ENCODE results near the gene ALDH1L1. TPM values are rescaled to one million over a fixed set of nuclear protein-coding genes. Genes with fewer than 3 reads are reported as not detected.
A peak's percentile ranks its signal among the peaks of the same experiment; 100 is the strongest.

ALDH1L1 gene
- total and polyA plus RNA-seq, 2 experiments from 2014 or later: 1.0 to 1.3 TPM

DNA sequence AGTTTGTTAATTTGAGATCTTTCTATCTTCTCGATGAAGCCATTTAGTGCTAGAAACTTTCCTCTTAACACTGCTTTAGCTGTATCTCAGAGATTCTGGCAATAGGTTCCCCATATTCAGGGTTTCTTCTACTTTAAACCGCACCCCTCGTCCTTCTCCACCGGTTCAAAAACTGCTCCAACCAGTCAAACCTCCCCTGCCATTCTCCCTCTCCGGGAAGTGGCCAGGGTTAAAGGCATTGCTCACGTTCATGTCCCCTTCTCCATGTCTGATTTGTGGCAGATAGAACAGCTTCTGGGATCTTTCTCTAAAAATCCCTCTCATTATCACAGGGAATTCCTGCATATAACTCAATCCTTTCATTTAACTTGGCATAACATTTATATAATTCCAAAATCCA is 14.4 kb downstream of the ALDH1L1 start:
- peaks cover 14% of the 10 kb centered on the region for H3K4me1 Mint-ChIP-seq
- no peaks in the 10 kb centered on the region for H3K36me3 Mint-ChIP-seq (ENCODE audit: low read depth)
- no peak overlapping the region for H3K27ac Mint-ChIP-seq
- H3K4me2 ChIP-seq: no peak overlapping the region
- ATAC-seq: peak; percentile 55
- no peaks in the 10 kb centered on the region for H4K20me1 ChIP-seq (replicated peaks; ENCODE audit: insufficient read depth)
- H3K4me1 ChIP-seq (ENCODE audit: insufficient read depth): peaks cover 8% of the 10 kb centered on the region
- no peaks in the 10 kb centered on the region for H3K36me3 ChIP-seq (ENCODE audit: insufficient read depth)
- no peaks in the 10 kb centered on the region for H3K27me3 ChIP-seq (ENCODE audit: insufficient read depth)
- no peaks in the 10 kb centered on the region for H3F3A ChIP-seq (replicated peaks; ENCODE audit: low read depth)
- H3K79me2 ChIP-seq (replicated peaks; ENCODE audit: insufficient read depth): no peaks in the 10 kb centered on the region
- H3K27ac ChIP-seq (ENCODE audit: low read depth): no peak overlapping the region
- no peaks in the 10 kb centered on the region for H3K9me2 ChIP-seq (ENCODE audit: insufficient read depth)
- TF ChIP-seq, protein P1, sequence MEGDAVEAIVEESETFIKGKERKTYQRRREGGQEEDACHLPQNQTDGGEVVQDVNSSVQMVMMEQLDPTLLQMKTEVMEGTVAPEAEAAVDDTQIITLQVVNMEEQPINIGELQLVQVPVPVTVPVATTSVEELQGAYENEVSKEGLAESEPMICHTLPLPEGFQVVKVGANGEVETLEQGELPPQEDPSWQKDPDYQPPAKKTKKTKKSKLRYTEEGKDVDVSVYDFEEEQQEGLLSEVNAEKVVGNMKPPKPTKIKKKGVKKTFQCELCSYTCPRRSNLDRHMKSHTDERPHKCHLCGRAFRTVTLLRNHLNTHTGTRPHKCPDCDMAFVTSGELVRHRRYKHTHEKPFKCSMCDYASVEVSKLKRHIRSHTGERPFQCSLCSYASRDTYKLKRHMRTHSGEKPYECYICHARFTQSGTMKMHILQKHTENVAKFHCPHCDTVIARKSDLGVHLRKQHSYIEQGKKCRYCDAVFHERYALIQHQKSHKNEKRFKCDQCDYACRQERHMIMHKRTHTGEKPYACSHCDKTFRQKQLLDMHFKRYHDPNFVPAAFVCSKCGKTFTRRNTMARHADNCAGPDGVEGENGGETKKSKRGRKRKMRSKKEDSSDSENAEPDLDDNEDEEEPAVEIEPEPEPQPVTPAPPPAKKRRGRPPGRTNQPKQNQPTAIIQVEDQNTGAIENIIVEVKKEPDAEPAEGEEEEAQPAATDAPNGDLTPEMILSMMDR (conservative IDR thresholded peaks at IDR 0.05; ENCODE audit: low read depth in 2 of 2): no peak
- TF ChIP-seq, protein P2, sequence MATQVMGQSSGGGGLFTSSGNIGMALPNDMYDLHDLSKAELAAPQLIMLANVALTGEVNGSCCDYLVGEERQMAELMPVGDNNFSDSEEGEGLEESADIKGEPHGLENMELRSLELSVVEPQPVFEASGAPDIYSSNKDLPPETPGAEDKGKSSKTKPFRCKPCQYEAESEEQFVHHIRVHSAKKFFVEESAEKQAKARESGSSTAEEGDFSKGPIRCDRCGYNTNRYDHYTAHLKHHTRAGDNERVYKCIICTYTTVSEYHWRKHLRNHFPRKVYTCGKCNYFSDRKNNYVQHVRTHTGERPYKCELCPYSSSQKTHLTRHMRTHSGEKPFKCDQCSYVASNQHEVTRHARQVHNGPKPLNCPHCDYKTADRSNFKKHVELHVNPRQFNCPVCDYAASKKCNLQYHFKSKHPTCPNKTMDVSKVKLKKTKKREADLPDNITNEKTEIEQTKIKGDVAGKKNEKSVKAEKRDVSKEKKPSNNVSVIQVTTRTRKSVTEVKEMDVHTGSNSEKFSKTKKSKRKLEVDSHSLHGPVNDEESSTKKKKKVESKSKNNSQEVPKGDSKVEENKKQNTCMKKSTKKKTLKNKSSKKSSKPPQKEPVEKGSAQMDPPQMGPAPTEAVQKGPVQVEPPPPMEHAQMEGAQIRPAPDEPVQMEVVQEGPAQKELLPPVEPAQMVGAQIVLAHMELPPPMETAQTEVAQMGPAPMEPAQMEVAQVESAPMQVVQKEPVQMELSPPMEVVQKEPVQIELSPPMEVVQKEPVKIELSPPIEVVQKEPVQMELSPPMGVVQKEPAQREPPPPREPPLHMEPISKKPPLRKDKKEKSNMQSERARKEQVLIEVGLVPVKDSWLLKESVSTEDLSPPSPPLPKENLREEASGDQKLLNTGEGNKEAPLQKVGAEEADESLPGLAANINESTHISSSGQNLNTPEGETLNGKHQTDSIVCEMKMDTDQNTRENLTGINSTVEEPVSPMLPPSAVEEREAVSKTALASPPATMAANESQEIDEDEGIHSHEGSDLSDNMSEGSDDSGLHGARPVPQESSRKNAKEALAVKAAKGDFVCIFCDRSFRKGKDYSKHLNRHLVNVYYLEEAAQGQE (IDR thresholded peaks at IDR 0.05; ENCODE audit: unreplicated experiment): no peak
- no peak for TF ChIP-seq ZNF114 (CRISPR knock-in tag; IDR thresholded peaks at IDR 0.05)
- TF ChIP-seq STAT1 (IDR thresholded peaks at IDR 0.05; ENCODE audit: unreplicated experiment): no peak
- H2AFZ ChIP-seq: no peak overlapping the region
- no peaks in the 10 kb centered on the region for H3K9me3 Mint-ChIP-seq
- no peaks in the 10 kb centered on the region for H3K27me3 Mint-ChIP-seq (ENCODE audit: insufficient read depth, low read depth, poor library complexity)
- no peak overlapping the region for H3K4me3 Mint-ChIP-seq
- no peak for DNase-seq (ENCODE audit: low spot score)
- H3K4me3 ChIP-seq: no peak overlapping the region

DNA sequence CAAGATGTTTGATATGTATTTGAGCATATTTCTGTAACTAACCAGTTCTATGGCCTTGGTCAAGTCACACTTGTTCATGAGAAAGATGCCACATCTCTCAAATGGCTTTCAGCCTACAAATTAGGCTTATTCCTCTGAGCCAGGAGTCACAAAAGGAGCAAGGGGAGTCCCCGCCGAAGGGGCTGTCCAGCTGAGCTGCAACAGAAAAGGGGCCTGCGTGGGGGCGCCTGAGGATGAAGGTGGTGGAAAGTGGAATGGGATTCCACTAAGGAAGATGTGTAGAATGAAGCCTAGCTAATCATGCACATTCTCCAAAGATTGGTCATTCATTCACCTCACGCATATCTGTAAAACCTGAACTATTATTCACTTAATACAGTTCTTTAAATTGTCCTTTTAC is 19.1 kb downstream of the ALDH1L1 start:
- H3K27me3 Mint-ChIP-seq (ENCODE audit: insufficient read depth, low read depth, poor library complexity): peaks cover 8% of the 10 kb centered on the region
- Histone ChIP-seq H3K4me2 (no peak overlapping the region), H2AFZ (no peak overlapping the region), H3K4me3 (no peak overlapping the region), H4K20me1 (replicated peaks; ENCODE audit: insufficient read depth) (no peaks in the 10 kb centered on the region), H3K27ac (ENCODE audit: low read depth) (no peak overlapping the region), H3K4me1 (ENCODE audit: insufficient read depth) (no peaks in the 10 kb centered on the region), H3K36me3 (ENCODE audit: insufficient read depth) (no peaks in the 10 kb centered on the region), H3K9me2 (ENCODE audit: insufficient read depth) (no peaks in the 10 kb centered on the region), H3K27me3 (ENCODE audit: insufficient read depth) (no peaks in the 10 kb centered on the region), H3K79me2 (replicated peaks; ENCODE audit: insufficient read depth) (no peaks in the 10 kb centered on the region), H3F3A (replicated peaks; ENCODE audit: low read depth) (no peaks in the 10 kb centered on the region)
- H3K4me1 Mint-ChIP-seq: peaks cover 5% of the 10 kb centered on the region
- H3K27ac Mint-ChIP-seq: no peak overlapping the region
- no peak for ATAC-seq
- no peaks in the 10 kb centered on the region for H3K36me3 Mint-ChIP-seq (ENCODE audit: low read depth)
- no peak overlapping the region for H3K4me3 Mint-ChIP-seq
- DNase-seq (ENCODE audit: low spot score): no peak
- peaks cover 2% of the 10 kb centered on the region; the same call in 1 of the 3 replicates for H3K9me3 Mint-ChIP-seq
- TF ChIP-seq CREB1 (CRISPR knock-in tag; IDR thresholded peaks at IDR 0.05; ENCODE audit: low read depth) (no peak), POLR2AphosphoS5 (IDR thresholded peaks at IDR 0.05; ENCODE audit: low read depth) (no peak), JUNB (IDR thresholded peaks at IDR 0.05; ENCODE audit: unreplicated experiment) (no peak), STAT1 (IDR thresholded peaks at IDR 0.05; ENCODE audit: unreplicated experiment) (no peak), ZNF114 (CRISPR knock-in tag; IDR thresholded peaks at IDR 0.05) (no peak), EZH2 (IDR thresholded peaks at IDR 0.05; ENCODE audit: low read depth, unreplicated experiment) (no peak)
- TF ChIP-seq, protein P3, sequence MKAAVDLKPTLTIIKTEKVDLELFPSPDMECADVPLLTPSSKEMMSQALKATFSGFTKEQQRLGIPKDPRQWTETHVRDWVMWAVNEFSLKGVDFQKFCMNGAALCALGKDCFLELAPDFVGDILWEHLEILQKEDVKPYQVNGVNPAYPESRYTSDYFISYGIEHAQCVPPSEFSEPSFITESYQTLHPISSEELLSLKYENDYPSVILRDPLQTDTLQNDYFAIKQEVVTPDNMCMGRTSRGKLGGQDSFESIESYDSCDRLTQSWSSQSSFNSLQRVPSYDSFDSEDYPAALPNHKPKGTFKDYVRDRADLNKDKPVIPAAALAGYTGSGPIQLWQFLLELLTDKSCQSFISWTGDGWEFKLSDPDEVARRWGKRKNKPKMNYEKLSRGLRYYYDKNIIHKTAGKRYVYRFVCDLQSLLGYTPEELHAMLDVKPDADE (IDR thresholded peaks at IDR 0.05): no peak
- TF ChIP-seq, protein P4, sequence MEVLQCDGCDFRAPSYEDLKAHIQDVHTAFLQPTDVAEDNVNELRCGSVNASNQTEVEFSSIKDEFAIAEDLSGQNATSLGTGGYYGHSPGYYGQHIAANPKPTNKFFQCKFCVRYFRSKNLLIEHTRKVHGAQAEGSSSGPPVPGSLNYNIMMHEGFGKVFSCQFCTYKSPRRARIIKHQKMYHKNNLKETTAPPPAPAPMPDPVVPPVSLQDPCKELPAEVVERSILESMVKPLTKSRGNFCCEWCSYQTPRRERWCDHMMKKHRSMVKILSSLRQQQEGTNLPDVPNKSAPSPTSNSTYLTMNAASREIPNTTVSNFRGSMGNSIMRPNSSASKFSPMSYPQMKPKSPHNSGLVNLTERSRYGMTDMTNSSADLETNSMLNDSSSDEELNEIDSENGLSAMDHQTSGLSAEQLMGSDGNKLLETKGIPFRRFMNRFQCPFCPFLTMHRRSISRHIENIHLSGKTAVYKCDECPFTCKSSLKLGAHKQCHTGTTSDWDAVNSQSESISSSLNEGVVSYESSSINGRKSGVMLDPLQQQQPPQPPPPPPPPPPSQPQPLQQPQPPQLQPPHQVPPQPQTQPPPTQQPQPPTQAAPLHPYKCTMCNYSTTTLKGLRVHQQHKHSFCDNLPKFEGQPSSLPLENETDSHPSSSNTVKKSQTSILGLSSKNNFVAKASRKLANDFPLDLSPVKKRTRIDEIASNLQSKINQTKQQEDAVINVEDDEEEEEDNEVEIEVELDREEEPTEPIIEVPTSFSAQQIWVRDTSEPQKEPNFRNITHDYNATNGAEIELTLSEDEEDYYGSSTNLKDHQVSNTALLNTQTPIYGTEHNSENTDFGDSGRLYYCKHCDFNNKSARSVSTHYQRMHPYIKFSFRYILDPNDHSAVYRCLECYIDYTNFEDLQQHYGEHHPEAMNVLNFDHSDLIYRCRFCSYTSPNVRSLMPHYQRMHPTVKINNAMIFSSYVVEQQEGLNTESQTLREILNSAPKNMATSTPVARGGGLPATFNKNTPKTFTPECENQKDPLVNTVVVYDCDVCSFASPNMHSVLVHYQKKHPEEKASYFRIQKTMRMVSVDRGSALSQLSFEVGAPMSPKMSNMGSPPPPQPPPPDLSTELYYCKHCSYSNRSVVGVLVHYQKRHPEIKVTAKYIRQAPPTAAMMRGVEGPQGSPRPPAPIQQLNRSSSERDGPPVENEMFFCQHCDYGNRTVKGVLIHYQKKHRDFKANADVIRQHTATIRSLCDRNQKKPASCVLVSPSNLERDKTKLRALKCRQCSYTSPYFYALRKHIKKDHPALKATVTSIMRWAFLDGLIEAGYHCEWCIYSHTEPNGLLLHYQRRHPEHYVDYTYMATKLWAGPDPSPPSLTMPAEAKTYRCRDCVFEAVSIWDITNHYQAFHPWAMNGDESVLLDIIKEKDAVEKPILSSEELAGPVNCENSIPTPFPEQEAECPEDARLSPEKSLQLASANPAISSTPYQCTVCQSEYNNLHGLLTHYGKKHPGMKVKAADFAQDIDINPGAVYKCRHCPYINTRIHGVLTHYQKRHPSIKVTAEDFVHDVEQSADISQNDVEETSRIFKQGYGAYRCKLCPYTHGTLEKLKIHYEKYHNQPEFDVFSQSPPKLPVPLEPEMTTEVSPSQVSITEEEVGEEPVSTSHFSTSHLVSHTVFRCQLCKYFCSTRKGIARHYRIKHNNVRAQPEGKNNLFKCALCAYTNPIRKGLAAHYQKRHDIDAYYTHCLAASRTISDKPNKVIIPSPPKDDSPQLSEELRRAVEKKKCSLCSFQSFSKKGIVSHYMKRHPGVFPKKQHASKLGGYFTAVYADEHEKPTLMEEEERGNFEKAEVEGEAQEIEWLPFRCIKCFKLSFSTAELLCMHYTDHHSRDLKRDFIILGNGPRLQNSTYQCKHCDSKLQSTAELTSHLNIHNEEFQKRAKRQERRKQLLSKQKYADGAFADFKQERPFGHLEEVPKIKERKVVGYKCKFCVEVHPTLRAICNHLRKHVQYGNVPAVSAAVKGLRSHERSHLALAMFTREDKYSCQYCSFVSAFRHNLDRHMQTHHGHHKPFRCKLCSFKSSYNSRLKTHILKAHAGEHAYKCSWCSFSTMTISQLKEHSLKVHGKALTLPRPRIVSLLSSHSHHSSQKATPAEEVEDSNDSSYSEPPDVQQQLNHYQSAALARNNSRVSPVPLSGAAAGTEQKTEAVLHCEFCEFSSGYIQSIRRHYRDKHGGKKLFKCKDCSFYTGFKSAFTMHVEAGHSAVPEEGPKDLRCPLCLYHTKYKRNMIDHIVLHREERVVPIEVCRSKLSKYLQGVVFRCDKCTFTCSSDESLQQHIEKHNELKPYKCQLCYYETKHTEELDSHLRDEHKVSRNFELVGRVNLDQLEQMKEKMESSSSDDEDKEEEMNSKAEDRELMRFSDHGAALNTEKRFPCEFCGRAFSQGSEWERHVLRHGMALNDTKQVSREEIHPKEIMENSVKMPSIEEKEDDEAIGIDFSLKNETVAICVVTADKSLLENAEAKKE (CRISPR knock-in tag; IDR thresholded peaks at IDR 0.05): no peak
